Islet precursor cell (in vitro differentiated cells): ENCODE results near the gene ATG2B.
A peak's percentile ranks its signal among the peaks of the same experiment; 100 is the strongest.
"Not testable (repeated sequence)": the region's sequence is repeated elsewhere in the genome, so short reads cannot be mapped to it uniquely, and the experiment has no call there.

ENCODE experiments used
- DNase-seq: peaks from one replicate; pipeline ENCODE4 v3.0.0-alpha.2; 2018

The ATG2B gene

DNA sequence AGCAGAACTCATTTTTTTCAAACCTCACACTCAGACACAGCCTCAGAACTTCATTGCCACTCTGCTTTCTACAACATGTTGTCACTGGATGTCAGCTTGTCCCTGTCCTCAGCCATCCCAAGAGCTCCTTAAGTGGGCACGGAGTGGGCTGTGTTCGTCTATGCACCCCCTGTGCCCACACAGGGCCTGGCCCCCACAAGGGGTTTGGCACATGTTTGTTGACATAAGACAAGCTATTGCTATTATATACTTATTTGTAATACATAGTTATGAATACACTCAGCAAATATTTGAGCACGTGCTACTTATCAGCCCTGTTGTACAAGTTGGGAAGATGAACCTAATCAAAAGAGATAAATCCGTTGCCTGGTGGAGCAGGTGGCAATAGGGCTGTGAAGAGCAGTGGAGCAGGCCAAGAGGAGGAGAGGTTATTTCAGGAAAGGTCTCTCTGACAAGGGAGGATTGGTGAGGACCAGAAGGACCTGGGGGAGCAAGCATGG, 111.4 kb downstream of the ATG2B start:
- no peak for DNase-seq

DNA sequence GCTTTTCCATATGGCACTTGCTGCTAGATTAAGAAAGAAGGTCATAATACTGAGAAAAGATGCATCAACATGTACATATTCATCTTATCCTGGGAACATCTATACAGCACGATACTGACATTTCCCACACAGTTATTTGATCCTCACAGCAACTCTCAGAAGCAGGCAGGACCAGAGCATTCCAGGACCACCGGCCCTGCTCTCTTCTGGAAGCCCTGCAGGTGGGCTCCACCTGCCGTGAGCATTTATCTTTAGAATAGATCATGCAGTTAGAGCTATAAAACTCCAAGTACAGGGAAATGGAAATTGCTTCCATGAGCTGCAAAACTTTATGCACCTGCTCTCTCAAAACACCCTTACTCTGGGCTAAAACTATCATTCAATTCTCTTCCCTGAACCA, 112.7 kb downstream of the ATG2B start:
- DNase-seq: no peak

DNA sequence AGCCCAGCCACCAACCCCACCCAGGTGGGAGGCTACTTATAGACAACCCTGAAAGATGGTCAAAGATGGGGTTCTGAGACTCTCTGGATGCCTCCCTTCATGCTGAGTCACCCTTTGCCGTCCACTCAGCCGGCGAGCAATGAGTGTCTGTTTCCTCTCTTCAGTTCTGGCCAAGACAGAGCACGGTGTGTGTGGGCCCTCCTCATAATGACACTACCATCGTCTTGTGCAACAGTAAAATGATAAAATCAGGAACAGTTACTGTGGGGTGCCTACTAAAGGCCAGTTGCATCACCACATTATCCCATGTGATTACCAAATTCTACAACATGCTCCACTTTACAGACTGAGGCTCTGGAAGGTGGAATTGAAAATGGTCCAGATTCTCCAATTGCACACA, 114.1 kb downstream of the ATG2B start:
- no peak for DNase-seq

DNA sequence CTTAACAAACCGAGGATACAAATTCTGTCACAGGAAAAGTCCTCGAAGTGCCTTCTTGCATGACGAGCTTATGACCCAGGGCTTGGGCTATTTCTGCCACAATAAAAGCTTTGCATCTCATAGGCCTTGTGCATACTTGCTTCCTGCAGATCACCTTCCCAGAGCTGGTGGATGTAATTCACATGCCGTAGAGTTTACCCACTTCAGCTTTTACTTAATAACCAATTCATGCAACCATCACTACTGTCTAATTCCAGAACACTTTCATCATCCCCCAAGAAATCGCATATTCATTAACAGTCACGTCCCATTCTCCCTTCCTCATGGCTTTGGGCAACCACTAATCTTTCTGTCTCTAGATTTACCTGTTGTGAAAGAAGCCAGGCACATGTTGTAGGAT, 116.1 kb downstream of the ATG2B start:
- no peak for DNase-seq

DNA sequence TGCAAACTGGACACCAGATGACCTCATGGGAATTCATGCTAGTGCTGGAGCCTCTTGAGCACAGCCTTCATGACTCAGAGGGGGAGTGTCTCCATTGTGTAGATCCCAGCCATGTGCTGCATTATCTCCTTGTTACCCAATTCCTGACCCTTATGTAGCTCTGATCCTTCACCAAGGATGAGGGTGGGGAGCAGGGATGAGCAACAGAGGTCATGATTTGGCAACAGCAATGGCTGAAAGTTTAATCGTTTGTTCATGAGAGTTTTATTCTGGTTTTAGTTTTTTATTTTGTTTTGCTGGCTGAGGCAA, 116.6 kb downstream of the ATG2B start:
- peak; percentile 86 for DNase-seq

DNA sequence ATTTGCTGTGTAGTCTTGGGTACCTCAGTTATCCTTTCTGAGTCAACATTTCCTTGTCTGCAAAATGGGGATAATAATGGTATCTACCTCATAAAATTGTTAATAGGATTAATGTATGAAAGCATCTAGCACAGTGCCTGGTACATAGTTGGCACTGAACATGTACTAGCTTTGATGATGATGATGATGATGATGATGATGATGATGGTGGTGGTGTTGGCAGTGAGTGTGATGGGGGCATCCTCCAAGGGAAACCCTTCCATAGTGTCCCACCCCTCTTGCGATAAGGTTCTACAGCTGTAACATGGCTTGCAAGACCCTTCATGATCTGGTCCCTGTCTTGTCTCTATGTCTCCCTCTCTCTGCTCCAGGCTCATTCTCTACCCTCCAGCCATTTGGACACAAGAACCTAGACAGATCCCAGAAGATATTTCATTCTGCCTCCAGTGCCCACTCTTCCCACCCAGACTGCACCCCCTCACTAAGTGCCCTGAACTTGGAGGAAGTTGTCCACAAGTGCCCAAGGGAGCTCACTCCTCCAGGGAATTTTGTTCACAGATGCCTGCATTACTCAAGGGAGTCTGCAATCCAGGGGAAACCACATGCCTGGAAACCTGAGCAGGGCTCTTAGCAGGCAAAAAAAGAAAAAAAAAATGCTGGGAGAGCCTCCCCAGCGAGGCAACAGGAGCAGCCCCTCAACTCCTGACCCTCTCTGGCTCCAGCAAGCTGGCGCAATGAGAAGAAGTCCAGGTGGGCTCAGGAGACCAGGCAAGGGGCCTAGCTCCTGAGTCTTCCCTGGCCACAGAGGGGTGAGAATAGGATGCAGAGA, 117.2 kb downstream of the ATG2B start:
- no peak for DNase-seq

DNA sequence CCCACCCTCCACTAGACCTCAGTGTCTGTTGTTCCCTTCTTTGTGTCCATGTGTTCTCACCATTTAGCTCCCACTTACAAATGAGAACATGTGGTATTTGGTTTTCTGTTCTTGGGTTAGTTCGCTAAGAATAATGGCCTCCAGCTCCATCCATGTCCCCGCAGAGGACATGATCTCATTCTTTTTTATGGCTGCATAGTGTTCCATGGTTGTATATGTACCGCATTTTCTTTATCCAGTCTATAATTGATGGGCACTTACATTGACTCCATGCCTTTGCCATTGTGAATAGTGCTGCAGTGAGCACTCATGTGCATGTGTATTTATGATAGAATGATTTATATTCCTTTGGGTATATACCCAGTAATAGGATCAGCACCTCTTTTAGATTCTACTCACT, 118.1 kb downstream of the ATG2B start:
- not testable (repeated sequence) for DNase-seq

DNA sequence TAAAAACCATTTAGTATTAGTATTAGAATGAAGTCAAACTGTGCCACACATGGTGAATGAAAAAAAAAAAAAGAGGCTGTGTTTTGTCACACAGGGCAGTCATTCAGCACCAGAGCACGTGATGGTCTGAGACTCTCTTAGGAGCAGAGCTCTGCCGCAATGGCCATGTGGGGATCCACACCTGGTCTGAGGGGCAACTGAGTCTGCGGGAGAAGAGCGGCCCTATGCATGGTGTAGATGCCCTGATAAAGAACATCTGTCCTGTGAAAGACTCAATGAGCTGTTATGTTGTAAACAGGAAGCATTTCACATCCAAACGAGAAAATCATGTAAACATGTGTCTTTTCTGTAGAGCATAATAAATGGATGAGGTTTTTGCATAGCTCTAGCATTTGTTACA, 119.4 kb downstream of the ATG2B start:
- no peak for DNase-seq

DNA sequence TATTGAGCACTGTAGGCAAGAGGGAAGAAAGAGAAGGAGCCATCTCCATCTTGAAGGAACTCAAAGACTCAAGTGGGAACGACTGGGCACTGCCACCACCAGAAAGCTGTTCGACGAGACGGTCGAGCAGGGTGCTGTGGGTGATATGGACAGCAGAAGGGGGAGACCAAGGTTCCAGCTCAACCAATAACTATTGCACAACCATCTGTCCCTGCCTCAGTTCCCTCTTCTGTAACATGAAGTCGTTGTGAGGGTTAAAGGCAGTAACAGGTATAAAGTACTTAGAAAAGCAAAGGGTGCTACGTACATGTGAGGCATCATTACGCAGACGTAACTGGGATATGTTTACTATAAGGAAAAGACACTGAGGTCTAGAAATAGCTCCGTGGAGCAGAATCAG, 121.0 kb downstream of the ATG2B start:
- DNase-seq: no peak

DNA sequence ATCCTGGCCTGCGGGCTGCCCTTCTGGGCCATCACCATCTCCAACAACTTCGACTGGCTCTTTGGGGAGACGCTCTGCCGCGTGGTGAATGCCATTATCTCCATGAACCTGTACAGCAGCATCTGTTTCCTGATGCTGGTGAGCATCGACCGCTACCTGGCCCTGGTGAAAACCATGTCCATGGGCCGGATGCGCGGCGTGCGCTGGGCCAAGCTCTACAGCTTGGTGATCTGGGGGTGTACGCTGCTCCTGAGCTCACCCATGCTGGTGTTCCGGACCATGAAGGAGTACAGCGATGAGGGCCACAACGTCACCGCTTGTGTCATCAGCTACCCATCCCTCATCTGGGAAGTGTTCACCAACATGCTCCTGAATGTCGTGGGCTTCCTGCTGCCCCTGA, 122.5 kb downstream of the ATG2B start:
- no peak for DNase-seq

DNA sequence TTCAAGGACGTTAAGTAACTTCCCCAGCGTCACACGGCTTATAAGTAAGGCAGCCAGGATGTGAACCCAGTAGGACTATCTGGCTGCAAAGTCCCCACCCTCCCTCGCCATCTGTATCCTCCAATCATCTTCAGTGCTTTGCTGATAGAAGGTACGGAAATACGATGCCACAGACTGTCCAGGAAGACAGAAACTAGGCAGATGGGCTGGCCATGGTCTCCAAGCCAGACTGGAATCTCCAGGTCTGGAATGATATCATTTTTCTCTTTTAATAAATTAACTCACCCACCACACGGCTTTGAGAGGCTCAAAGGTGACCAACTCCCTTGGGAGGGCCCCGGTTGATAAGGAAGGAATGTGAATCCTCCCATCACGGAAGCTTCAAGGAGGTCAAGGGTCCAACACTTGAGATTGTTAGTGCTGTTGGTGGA, 123.4 kb downstream of the ATG2B start:
- no peak for DNase-seq

DNA sequence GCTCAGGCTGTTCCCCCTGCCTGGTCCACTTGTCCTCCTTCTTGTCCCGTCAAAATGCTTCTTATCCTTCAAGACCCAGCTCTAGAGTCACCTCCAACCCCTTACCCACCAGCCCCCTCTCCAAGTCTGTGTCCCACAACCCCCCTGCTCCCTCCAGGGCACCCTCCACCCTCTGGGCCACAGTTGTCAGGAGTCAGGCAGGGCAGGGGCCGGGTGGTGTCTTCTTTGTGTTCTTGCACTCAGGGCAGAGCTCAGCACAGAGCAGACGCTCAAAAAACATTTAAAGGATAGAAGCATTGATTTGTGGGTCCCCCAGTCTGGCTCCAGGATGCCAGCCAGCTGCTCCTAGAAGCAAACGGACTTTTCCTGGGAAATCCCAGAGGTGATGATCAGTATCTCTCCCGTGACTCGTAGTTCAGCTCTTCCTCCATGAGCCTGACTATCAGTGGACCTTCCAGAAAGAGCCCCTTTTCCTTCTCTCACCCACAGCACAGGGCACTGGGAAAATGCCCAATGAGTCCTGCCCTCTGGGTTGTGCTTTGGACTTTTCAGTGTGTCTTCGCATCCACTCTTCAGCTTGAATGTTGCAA, 124.4 kb downstream of the ATG2B start:
- DNase-seq: no peak

DNA sequence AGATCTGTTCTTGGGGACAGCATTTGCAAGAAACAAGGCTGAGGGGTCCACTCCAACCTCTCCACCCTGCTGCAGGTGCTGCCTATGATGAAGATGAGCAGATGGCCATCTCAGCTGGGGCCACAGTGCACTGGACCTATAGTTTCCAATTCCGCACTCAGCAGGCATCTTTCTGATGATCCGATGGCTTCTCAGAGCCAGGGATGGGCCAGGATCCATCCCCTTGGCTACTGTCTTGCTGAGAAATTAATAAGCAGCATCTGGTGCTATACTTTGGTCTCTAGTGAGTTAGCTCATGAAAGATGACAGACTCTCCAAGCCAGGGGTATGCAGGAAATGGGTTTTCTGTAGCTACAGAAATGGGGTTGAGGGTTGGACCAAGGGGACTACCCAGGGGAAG, 125.5 kb downstream of the ATG2B start:
- no peak for DNase-seq

DNA sequence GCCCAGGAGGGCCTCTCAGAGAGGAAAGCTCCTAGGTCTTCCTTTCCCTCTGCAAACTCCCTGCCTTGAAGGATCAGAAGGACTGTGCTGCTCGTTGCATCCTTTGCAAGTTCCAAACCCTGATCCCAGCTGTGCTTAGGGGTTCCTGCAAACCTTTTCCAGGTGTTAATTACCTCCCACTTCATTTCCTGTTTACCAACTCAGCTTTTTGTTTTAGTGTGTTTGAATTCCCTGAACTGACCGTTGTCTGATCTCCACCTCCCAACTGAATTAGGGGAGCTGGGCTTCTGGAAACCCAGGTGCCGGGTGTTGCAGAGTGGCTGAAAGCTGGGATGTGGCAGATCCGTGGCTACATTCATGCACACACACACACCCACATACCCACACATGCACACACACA, 127.7 kb downstream of the ATG2B start:
- no peak for DNase-seq

DNA sequence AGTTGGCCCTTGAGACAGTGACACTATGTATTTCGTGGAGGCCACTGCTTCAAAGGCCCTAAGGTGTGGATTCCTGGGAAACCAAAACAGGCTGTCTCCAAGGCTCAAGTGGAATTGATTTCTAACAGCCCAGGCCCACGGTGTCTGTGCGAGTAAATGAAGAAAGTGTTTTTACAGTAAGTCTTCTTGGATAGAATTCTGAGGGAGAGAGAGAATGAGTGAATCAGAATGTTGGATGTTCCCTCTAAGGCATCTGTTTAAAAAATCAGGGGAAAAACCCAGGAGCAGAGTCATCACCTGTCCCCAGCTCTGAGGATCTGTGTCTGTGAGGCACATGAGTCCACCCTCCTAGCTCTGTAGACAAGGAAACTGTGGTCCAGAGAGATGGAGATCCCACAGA, 129.5 kb downstream of the ATG2B start:
- DNase-seq: no peak

DNA sequence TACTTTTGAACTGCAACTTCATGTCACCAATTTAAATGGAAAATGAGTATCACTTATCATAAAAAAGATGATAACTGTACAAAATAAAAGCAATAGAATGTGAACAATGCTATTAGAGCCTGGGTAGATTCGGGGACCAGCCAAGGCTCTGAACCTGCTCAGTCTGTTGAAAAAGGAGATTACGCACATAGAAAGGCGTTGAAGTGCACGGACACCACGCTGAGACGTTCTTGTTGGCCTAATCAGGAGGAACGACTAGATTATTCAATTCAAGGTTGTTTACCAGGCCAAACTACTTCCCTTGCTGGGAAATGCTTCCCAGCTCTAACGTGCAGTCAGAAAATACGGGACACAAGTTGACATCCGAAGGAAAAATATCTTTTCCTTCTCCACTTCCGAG, 130.6 kb downstream of the ATG2B start:
- no peak for DNase-seq

DNA sequence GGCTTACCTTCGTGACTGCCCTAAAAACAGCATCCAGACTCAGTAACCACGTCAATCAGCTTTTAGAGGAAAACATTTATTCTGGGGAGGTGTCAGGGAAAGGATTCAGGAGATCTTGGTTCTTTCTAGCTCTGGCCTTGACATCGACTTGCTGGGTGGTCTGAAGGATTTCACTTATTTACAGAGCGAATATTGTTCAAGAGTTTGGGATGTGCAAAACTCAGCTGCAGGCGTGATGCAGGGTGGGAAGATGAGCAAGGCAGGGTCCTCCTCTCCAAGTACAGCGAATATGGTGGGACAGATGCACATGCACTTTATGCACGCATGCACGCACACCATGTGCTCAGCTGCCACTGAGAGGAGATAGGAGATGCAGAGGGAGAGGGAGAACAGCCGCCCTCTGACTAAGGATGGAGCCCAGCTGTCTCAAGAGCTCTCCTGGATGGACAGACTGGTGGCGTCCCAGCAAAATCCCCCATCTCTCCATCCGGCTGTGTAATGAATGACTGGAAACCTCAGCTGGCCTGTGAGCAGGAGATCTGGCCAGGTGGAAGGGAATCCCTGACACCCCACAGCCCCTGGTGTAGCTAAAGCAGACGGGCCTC, 131.5 kb downstream of the ATG2B start:
- DNase-seq: no peak

DNA sequence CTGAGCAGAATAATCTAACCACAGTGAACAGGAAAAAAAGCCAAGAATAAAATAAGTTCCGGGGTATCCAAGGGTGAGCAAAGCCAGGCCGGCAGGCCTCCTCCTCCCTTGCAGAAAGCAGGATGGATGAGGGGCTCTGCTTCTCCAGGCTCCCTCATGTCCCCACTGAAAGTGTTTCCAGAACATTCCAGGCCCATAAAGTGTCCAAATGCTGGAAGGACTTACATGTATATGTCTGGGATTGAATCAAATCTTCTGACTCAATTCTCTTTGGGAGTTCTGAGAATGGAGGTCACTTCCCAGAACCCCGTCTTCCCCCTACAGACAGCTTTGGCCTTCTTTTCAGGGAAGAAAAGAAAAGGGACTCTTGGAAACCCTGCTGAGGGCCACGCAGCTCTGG, 132.1 kb downstream of the ATG2B start:
- DNase-seq: no peak

DNA sequence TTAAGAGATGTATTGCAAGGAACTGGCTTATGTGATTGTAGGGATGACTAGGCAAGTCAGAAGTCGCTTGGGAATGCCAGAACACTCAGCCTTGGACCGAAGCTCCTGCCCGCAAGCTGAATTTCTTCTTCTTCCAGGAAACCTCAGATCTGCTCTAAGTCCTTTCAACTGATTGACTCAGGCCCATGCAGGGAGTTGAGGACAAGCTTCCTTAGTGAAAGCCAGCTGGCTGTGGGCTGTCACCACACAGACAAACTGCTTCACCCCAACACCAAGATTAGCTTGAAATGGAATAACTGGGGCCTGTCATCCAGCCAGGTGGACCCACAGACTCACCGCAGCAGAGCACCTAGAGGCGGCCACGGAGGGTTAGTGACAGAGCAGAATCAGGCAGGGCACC, 133.8 kb downstream of the ATG2B start:
- no peak for DNase-seq
